T-cell (primary cell): ENCODE data around the gene PCNX2. TPM values are rescaled to one million over a fixed set of nuclear protein-coding genes. Genes with fewer than 3 reads are reported as not detected.
"Not testable (repeated sequence)": the region's sequence is repeated elsewhere in the genome, so short reads cannot be mapped to it uniquely, and the experiment has no call there.

Experiments
- ATAC-seq, 4 experiments: fragments of 200-7000 bp in 3 of 4; fragments of 150-1000 bp in 1 of 4; cut with Tn5 transposase; replicated peaks in 1 of 4; 1 replicate in 3 of 4; 2 replicates in 1 of 4; pipeline ENCODE4 v1.10.0; 2021; ENCODE audit warnings: moderate library complexity in 3 of 4, mild to moderate bottlenecking in 2 of 4, moderate number of reproducible peaks in 1 of 4
- CTCF ChIA-PET, 2 donors: fragments of 300-600 bp; sonication (Branson Sonifier 250); formaldehyde crosslinking; loops; one replicate each; lab custom pipeline; 2022; ENCODE audit warnings: antibody characterized with exemption in 2 of 2; lab: Charles Lee
- POLR2A ChIA-PET, 2 donors: fragments of 300-600 bp; sonication (Branson Sonifier 250); formaldehyde crosslinking; loops; one replicate each; lab custom pipeline; 2022; ENCODE audit warnings: antibody characterized with exemption in 2 of 2; lab: Charles Lee
- DNase-seq, 35 experiments: peaks; one replicate each; pipeline versions ENCODE4 v3.0.0 to v3.0.0-alpha.2; 2013 to 2023
- H3K27ac ChIP-seq: one replicate; pipeline ENCODE4 v1.5.1; 2013; ENCODE audit warnings: low read length
- H3K27me3 ChIP-seq, 2 experiments: replicated peaks in 1 of 2; 1 replicate in 1 of 2; 2 replicates in 1 of 2; pipeline versions ENCODE4 v1.6.1 to v1.7.0; 2013; ENCODE audit warnings: low read length in 1 of 2, mixed read lengths in 1 of 2; ENCODE audit not compliant: control insufficient read depth in 2 of 2, insufficient read depth in 2 of 2; ENCODE audit errors: extremely low read depth in 1 of 2
- H3K36me3 ChIP-seq, 2 donors: 1 replicate in 1 of 2; 2 replicates in 1 of 2; pipeline versions ENCODE4 v1.6.1 to v1.7.0; 2013; ENCODE audit warnings: low read length in 1 of 2; ENCODE audit not compliant: control insufficient read depth in 2 of 2, insufficient read depth in 1 of 2; ENCODE audit errors: extremely low read depth in 1 of 2
- H3K4me1 ChIP-seq, 2 experiments: 1 replicate in 1 of 2; 2 replicates in 1 of 2; pipeline versions ENCODE4 v1.6.1 to v1.7.0; 2013; ENCODE audit warnings: low read length in 2 of 2, mixed read lengths in 1 of 2; ENCODE audit not compliant: insufficient read depth in 2 of 2, control insufficient read depth in 1 of 2; ENCODE audit errors: extremely low read depth in 1 of 2
- H3K4me3 ChIP-seq, 2 donors: 1 replicate in 1 of 2; 2 replicates in 1 of 2; pipeline versions ENCODE4 v1.5.1 to v1.7.0; 2013; ENCODE audit warnings: mild to moderate bottlenecking in 2 of 2, low read length in 1 of 2, moderate library complexity in 1 of 2; ENCODE audit not compliant: control insufficient read depth in 1 of 2; ENCODE audit errors: extremely low read depth in 1 of 2
- H3K9me3 ChIP-seq: 2 replicates; pipeline ENCODE4 v1.7.0; 2013
- H3K27ac Mint-ChIP-seq, 2 donors: one replicate each; pipeline ENCODE4 v1.8.0; 2020 to 2021; ENCODE audit warnings: mild to moderate bottlenecking in 2 of 2, mixed read lengths in 2 of 2
- H3K27me3 Mint-ChIP-seq, 2 donors: one replicate each; pipeline ENCODE4 v1.8.0; 2021 to 2022; ENCODE audit warnings: mixed read lengths in 2 of 2
- H3K36me3 Mint-ChIP-seq: one replicate; pipeline ENCODE4 v1.8.0; 2021; ENCODE audit warnings: mixed read lengths
- H3K4me1 Mint-ChIP-seq, 3 donors: one replicate each; pipeline ENCODE4 v1.8.0; 2020 to 2022; ENCODE audit warnings: mixed read lengths in 3 of 3, mild to moderate bottlenecking in 1 of 3
- H3K4me3 Mint-ChIP-seq, 3 donors: one replicate each; pipeline ENCODE4 v1.8.0; 2020 to 2022; ENCODE audit warnings: mild to moderate bottlenecking in 3 of 3, mixed read lengths in 3 of 3, moderate library complexity in 3 of 3
- H3K9me3 Mint-ChIP-seq, 3 donors: one replicate each; pipeline ENCODE4 v1.8.0; 2020 to 2022; ENCODE audit warnings: mixed read lengths in 3 of 3
- WGBS: methylation state at CpG from one replicate; pipeline ENCODE4 v1.1.5; 2013; ENCODE audit warnings: missing lambda C conversion rate; ENCODE audit not compliant: insufficient coverage; 5-methylcytosine and 5-hydroxymethylcytosine counted together
- total RNA-seq, 35 experiments: library from RNA in 6 of 35; stranded (reverse) in 6 of 35; fragments of 120-200 nt in 1 of 35; gene quantifications; one replicate each; pipeline versions ENCODE4 v1.2.1 to v1.2.4 and lab custom pipeline; 2013 to 2026

Gene PCNX2
- total RNA-seq, 5 donors from 2014 or later (not counting 1 experiment from before 2014, with no cell fraction given): 47.2 to 91.7 (median 68.6) TPM

GRCh38 chr1:233005703-233006102 is 289.8 kb downstream of the PCNX2 start:
- no peak for DNase-seq
- Histone ChIP-seq H3K4me3 (no peak overlapping the region), H3K27ac (no peak overlapping the region), H3K4me1 (no peaks in the 10 kb centered on the region), H3K9me3 (no peaks in the 10 kb centered on the region), H3K36me3 (peaks cover 0 to 12% of the 10 kb centered on the region in 2 donors), H3K27me3 (no peaks in the 10 kb centered on the region)
- Mint-ChIP-seq H3K36me3 (peaks cover 63% of the 10 kb centered on the region), H3K4me1 (no peaks in the 10 kb centered on the region), H3K4me3 (no peak overlapping the region), H3K27ac (no peak overlapping the region), H3K27me3 (no peaks in the 10 kb centered on the region), H3K9me3 (no peaks in the 10 kb centered on the region)
- POLR2A ChIA-PET: no interaction called here
- 100% methylated on average over 5 of the region's 8 CpGs for WGBS
- ATAC-seq: no peak
- CTCF ChIA-PET: no interaction called here

GRCh38 chr1:233005156-233005555 is 290.4 kb downstream of the PCNX2 start:
- DNase-seq (no peak), ATAC-seq (no peak)
- H3K4me1 ChIP-seq: no peaks in the 10 kb centered on the region
- no peak overlapping the region for H3K4me3 ChIP-seq
- H3K36me3 ChIP-seq: peaks cover 0 to 18% of the 10 kb centered on the region in 2 donors
- no peak overlapping the region for H3K27ac Mint-ChIP-seq
- CTCF ChIA-PET: no interaction called here
- no peak overlapping the region for H3K4me3 Mint-ChIP-seq
- no CpG with 5 or more reads among the region's 5 CpGs for WGBS
- POLR2A ChIA-PET: no interaction called here
- H3K36me3 Mint-ChIP-seq: peaks cover 65% of the 10 kb centered on the region
- H3K9me3 Mint-ChIP-seq: no peaks in the 10 kb centered on the region
- no peaks in the 10 kb centered on the region for H3K4me1 Mint-ChIP-seq
- no peaks in the 10 kb centered on the region for H3K27me3 ChIP-seq
- no peaks in the 10 kb centered on the region for H3K9me3 ChIP-seq
- no peak overlapping the region for H3K27ac ChIP-seq
- H3K27me3 Mint-ChIP-seq: no peaks in the 10 kb centered on the region

DNA sequence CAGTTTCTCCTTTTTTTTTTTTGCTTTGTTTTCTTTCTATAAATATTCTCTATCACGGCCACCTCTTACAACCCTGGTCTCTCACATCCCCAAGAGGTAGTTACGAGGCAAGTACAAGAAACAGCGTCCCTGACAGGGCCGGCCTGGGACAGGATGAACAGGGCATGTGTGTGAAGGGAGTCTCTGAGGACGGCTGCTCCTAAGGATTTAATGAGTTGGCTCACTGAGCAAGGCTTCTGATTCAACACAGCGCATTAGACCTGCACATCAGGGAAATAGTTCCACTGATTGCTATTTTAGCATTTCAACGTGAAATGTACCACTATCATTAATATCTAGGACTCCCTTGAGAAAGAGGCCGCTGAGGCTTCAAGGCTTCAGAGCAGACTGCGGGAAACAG is 291.1 kb downstream of the PCNX2 start:
- POLR2A ChIA-PET: no interaction called here
- Histone ChIP-seq H3K4me3 (no peak overlapping the region), H3K36me3 (peaks cover 0 to 24% of the 10 kb centered on the region in 2 donors), H3K4me1 (no peaks in the 10 kb centered on the region), H3K27ac (no peak overlapping the region), H3K27me3 (no peaks in the 10 kb centered on the region), H3K9me3 (no peaks in the 10 kb centered on the region)
- H3K27ac Mint-ChIP-seq: no peak overlapping the region
- DNase-seq (no peak), ATAC-seq (no peak)
- 90% methylated on average over 5 of the region's 9 CpGs for WGBS
- H3K4me3 Mint-ChIP-seq: no peak overlapping the region
- H3K9me3 Mint-ChIP-seq: no peaks in the 10 kb centered on the region
- CTCF ChIA-PET: no interaction called here
- H3K36me3 Mint-ChIP-seq: peaks cover 68% of the 10 kb centered on the region
- H3K27me3 Mint-ChIP-seq: no peaks in the 10 kb centered on the region
- H3K4me1 Mint-ChIP-seq: no peaks in the 10 kb centered on the region

DNA sequence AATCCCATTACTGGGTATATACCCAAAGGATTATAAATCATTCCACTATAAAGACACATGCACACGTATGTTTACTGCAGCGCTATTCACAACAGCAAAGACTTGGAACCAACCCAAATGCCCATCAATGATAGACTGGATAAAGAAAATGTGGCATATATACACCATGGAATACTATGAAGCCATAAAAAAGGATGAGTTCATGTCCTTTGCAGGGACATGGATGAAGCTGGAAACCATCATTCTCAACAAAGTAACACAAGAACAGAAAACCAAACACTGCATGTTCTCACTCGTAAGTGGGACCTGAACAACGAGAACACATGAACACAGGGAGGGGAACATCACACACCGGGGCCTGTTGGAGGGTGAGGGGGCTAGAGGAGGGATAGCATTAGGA is 291.9 kb downstream of the PCNX2 start:
- peaks cover 74% of the 10 kb centered on the region for H3K36me3 Mint-ChIP-seq
- H3K4me3 ChIP-seq, H3K9me3 Mint-ChIP-seq, H3K4me1 Mint-ChIP-seq, H3K9me3 ChIP-seq, DNase-seq, H3K4me3 Mint-ChIP-seq, H3K27me3 Mint-ChIP-seq, H3K27me3 ChIP-seq, H3K4me1 ChIP-seq, H3K27ac ChIP-seq, CTCF ChIA-PET, POLR2A ChIA-PET, H3K27ac Mint-ChIP-seq, ATAC-seq: not testable (repeated sequence)
- no CpG with 5 or more reads among the region's 5 CpGs for WGBS
- peaks cover 0 to 30% of the 10 kb centered on the region in 2 donors for H3K36me3 ChIP-seq

GRCh38 chr1:232999956-233000625 is 295.4 kb downstream of the PCNX2 start:
- no peaks in the 10 kb centered on the region for H3K27me3 Mint-ChIP-seq
- Histone ChIP-seq H3K4me3 (no peak overlapping the region), H3K27ac (no peak overlapping the region), H3K9me3 (no peaks in the 10 kb centered on the region), H3K27me3 (no peaks in the 10 kb centered on the region), H3K36me3 (peaks cover 0 to 50% of the 10 kb centered on the region in 2 donors), H3K4me1 (no peaks in the 10 kb centered on the region)
- H3K4me1 Mint-ChIP-seq: no peaks in the 10 kb centered on the region
- WGBS: 95% methylated on average over 13 of the region's 16 CpGs
- no peaks in the 10 kb centered on the region for H3K9me3 Mint-ChIP-seq
- DNase-seq (no peak), ATAC-seq (no peak)
- no peak overlapping the region for H3K27ac Mint-ChIP-seq
- peaks cover 80% of the 10 kb centered on the region for H3K36me3 Mint-ChIP-seq
- ChIA-PET CTCF (interaction anchor here in 1 of 2 donors (0.6 kb wide), 1 partner anchor 9 kb away, joined by 3 read pairs; no protein-coding TSS in a partner anchor), POLR2A (interaction anchor here in 1 of 2 donors (0.6 kb wide), 1 partner anchor 509 kb away, joined by 3 read pairs; no protein-coding TSS in a partner anchor)
- H3K4me3 Mint-ChIP-seq: no peak overlapping the region

- Mint-ChIP-seq H3K4me1 (no peaks in the 10 kb centered on the region), H3K27ac (no peak overlapping the region), H3K27me3 (no peaks in the 10 kb centered on the region), H3K4me3 (no peak overlapping the region), H3K36me3 (peaks cover 84% of the 10 kb centered on the region), H3K9me3 (peaks cover 7 to 13% (median 8%) of the 10 kb centered on the region in 3 donors)
- no peak overlapping the region for H3K27ac ChIP-seq
- H3K9me3 ChIP-seq: no peaks in the 10 kb centered on the region
- DNase-seq (no peak), ATAC-seq (no peak)
- POLR2A ChIA-PET: interaction anchor here in 1 of 2 donors (0.7 kb wide), 1 partner anchor 1398 kb away, joined by 5 read pairs; no protein-coding TSS in a partner anchor
- CTCF ChIA-PET: no interaction called here
- 100% methylated on average over 1 of the region's 3 CpGs for WGBS
- no peaks in the 10 kb centered on the region for H3K27me3 ChIP-seq
- H3K4me3 ChIP-seq: no peak overlapping the region
- H3K36me3 ChIP-seq: peaks cover 0 to 63% of the 10 kb centered on the region in 2 donors
- no peaks in the 10 kb centered on the region for H3K4me1 ChIP-seq
Observed at GRCh38 chr1:232998646-232999045, 296.9 kb downstream of the PCNX2 start.
